Activated CD4-positive, alpha-beta T cell treated with anti-CD3 and anti-CD28 coated beads, Interleukin-2, Interleukin-6, amounts not matched to agents 100 ng/mL and 50 ng/mL, durations not matched to agents 16 hours and 8 hours (primary cell): ENCODE measurements around the gene SRSF4.
"Not testable (repeated sequence)": the region's sequence is repeated elsewhere in the genome, so short reads cannot be mapped to it uniquely, and the experiment has no call there.

ENCODE experiments used
- DNase-seq: peaks from one replicate; pipeline ENCODE4 v3.0.0-alpha.2; 2020

SRSF4 gene

GRCh38 chr1:29124366-29125236 is 57.1 kb downstream of the SRSF4 start:
- peak; percentile 64 for DNase-seq

GRCh38 chr1:29123887-29124365 is 57.8 kb downstream of the SRSF4 start, which contains the start of gene TMEM200B:
Gene TMEM200B (minus strand): TSS chr1:29123903. CDS start chr1:29121828, 2,075 bp downstream.
- no peak for DNase-seq

- no peak for DNase-seq
These were observed 58.4 kb downstream of the SRSF4 start for GRCh38 chr1:29123053-29123886.

- no peak for DNase-seq
These were observed 59.0 kb downstream of the SRSF4 start for GRCh38 chr1:29122682-29123052.

GRCh38 chr1:29121936-29122681 is 59.6 kb downstream of the SRSF4 start:
- no peak for DNase-seq

- DNase-seq: no peak
These were observed 60.2 kb downstream of the SRSF4 start for GRCh38 chr1:29121516-29121935.

- DNase-seq: peak; percentile 78
These were observed 60.7 kb downstream of the SRSF4 start for GRCh38 chr1:29120947-29121485.

- DNase-seq: no peak
These were observed 61.3 kb downstream of the SRSF4 start for GRCh38 chr1:29120367-29120766.

- DNase-seq: no peak
These were observed 62.4 kb downstream of the SRSF4 start for GRCh38 chr1:29119121-29119929.

GRCh38 chr1:29117381-29117780 is 64.3 kb downstream of the SRSF4 start:
- DNase-seq: no peak

GRCh38 chr1:29114654-29115053 is 67.0 kb downstream of the SRSF4 start:
- no peak for DNase-seq

- DNase-seq: no peak
These were observed 68.1 kb downstream of the SRSF4 start for GRCh38 chr1:29113413-29114117.

GRCh38 chr1:29112705-29113412 is 68.8 kb downstream of the SRSF4 start:
- no peak for DNase-seq

- not testable (repeated sequence) for DNase-seq
These were observed 73.7 kb downstream of the SRSF4 start for GRCh38 chr1:29108041-29108440.

GRCh38 chr1:29105822-29106221 is 75.9 kb downstream of the SRSF4 start:
- no peak for DNase-seq

- DNase-seq: no peak
These were observed 81.2 kb downstream of the SRSF4 start for GRCh38 chr1:29100487-29100886.

GRCh38 chr1:29099286-29099685 is 82.4 kb downstream of the SRSF4 start:
- DNase-seq: no peak
